Naive thymus-derived CD4-positive, alpha-beta T cell (primary cell): ENCODE measurements around the gene SLIT2. TPM values are rescaled to one million over a fixed set of nuclear protein-coding genes. Genes with fewer than 3 reads are reported as not detected.

Experiments
- ATAC-seq: fragments of 150-1000 bp; cut with Tn5 transposase; 2 replicates; pipeline ENCODE4 v1.10.0; 2021; ENCODE audit warnings: mild to moderate bottlenecking, moderate library complexity
- CTCF ChIA-PET: fragments of 350-600 bp; sonication (Branson Sonifier 250); formaldehyde crosslinking; loops from one replicate; lab custom pipeline; 2021; ENCODE audit warnings: antibody characterized with exemption; lab: Charles Lee
- POLR2A ChIA-PET: fragments of 350-600 bp; sonication (Branson Sonifier 250); formaldehyde crosslinking; loops from one replicate; lab custom pipeline; 2021; ENCODE audit warnings: antibody characterized with exemption, inconsistent platforms; lab: Charles Lee
- DNase-seq, 9 donors: peaks; one replicate each; pipeline versions ENCODE4 v3.0.0 to v3.0.0-alpha.2; 2020 to 2022; ENCODE audit warnings: mixed read lengths in 1 of 9
- H3K27ac ChIP-seq: one replicate; pipeline ENCODE4 v1.7.0; 2013; ENCODE audit warnings: mild to moderate bottlenecking, low read depth, low read length, moderate library complexity
- H3K27me3 ChIP-seq, 2 donors: one replicate each; pipeline ENCODE4 v1.7.0; 2013; ENCODE audit warnings: low read length in 2 of 2, mild to moderate bottlenecking in 2 of 2, moderate library complexity in 2 of 2; ENCODE audit not compliant: control insufficient read depth in 2 of 2, insufficient read depth in 2 of 2
- H3K36me3 ChIP-seq, 3 experiments: 1 replicate in 2 of 3; 2 replicates in 1 of 3; pipeline ENCODE4 v1.7.0; 2013; ENCODE audit warnings: low read length in 3 of 3, mild to moderate bottlenecking in 3 of 3, moderate library complexity in 1 of 3; ENCODE audit not compliant: insufficient read depth in 3 of 3, control insufficient read depth in 2 of 3
- H3K4me1 ChIP-seq, 2 donors: one replicate each; pipeline ENCODE4 v1.7.0; 2013; ENCODE audit warnings: low read length in 2 of 2, mild to moderate bottlenecking in 2 of 2, moderate library complexity in 1 of 2; ENCODE audit not compliant: control insufficient read depth in 2 of 2, insufficient read depth in 2 of 2
- H3K4me3 ChIP-seq: 2 replicates; pipeline ENCODE4 v1.7.0; 2013; ENCODE audit warnings: mild to moderate bottlenecking, low read length
- H3K9me3 ChIP-seq, 3 experiments: 1 replicate in 2 of 3; 2 replicates in 1 of 3; pipeline ENCODE4 v1.7.0; 2013; ENCODE audit warnings: low read length in 3 of 3; ENCODE audit not compliant: control insufficient read depth in 2 of 3
- H3K27ac Mint-ChIP-seq, 9 donors: one replicate each; pipeline ENCODE4 v1.8.0; 2020 to 2022; ENCODE audit warnings: mixed read lengths in 9 of 9, mild to moderate bottlenecking in 8 of 9, moderate library complexity in 5 of 9, inconsistent platforms in 2 of 9
- H3K27me3 Mint-ChIP-seq, 5 donors: one replicate each; pipeline ENCODE4 v1.8.0; 2021 to 2022; ENCODE audit warnings: mixed read lengths in 5 of 5, mild to moderate bottlenecking in 1 of 5
- H3K36me3 Mint-ChIP-seq, 5 donors: one replicate each; pipeline ENCODE4 v1.8.0; 2020 to 2022; ENCODE audit warnings: mixed read lengths in 5 of 5, mild to moderate bottlenecking in 3 of 5, inconsistent platforms in 1 of 5
- H3K4me1 Mint-ChIP-seq, 7 donors: one replicate each; pipeline ENCODE4 v1.8.0; 2020 to 2022; ENCODE audit warnings: mixed read lengths in 7 of 7, mild to moderate bottlenecking in 3 of 7, inconsistent platforms in 1 of 7
- H3K4me3 Mint-ChIP-seq, 10 donors: one replicate each; pipeline ENCODE4 v1.8.0; 2020 to 2022; ENCODE audit warnings: mild to moderate bottlenecking in 10 of 10, mixed read lengths in 10 of 10, moderate library complexity in 6 of 10, inconsistent platforms in 2 of 10
- H3K9me3 Mint-ChIP-seq, 11 donors: one replicate each; pipeline ENCODE4 v1.8.0; 2020 to 2022; ENCODE audit warnings: mixed read lengths in 11 of 11, mild to moderate bottlenecking in 4 of 11, inconsistent platforms in 1 of 11, moderate library complexity in 1 of 11
- intact Hi-C, 2 donors: fragments of 100-400 bp; cut with micrococcal nuclease; formaldehyde crosslinking; loops; one replicate each; pipeline ENCODE4 v1.15.1; 2023
- polyA plus RNA-seq, 2 donors: library from polyadenylated mRNA; unstranded; fragments of 300-500 nt; fragmentation: Illumina TruSeq; gene quantifications; one replicate each; pipeline ENCODE4 v1.2.3, GENCODE V29; 2021
- total RNA-seq, 6 experiments: library from RNA in 5 of 6; stranded (reverse) in 5 of 6; gene quantifications; 1 replicate in 5 of 6; 2 replicates in 1 of 6; pipeline ENCODE4 v1.2.3 and lab custom pipeline; 2021 to 2026

Gene SLIT2
- total and polyA plus RNA-seq, 7 experiments from 2014 or later, result not detected

DNA sequence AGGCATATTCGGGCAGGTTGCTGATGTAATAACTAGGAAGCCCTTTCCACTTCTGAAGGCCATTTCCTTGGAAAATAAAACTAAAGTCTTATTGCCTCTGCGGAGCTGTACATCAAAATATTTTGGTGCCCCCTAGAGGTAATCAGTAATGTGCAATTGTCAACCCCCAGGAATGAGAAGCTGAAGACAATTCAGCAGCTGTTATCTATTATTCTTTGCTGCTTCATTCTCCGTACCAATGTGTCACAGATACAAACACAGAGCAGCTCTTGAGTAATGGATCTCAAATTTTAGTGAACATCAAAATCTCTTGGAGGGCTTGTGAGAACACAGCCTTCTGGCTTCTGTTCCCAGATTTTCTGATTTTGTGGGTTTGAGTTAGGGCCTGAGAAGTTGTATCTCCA is 3.5 kb upstream of the SLIT2 start:
- POLR2A ChIA-PET, result no interaction called here
- DNase-seq (no peak), ATAC-seq (no peak)
- Histone ChIP-seq H3K27me3 (no peaks in the 10 kb centered on the region), H3K27ac (no peak overlapping the region), H3K4me1 (no peaks in the 10 kb centered on the region), H3K4me3 (no peak overlapping the region), H3K9me3 (no peaks in the 10 kb centered on the region), H3K36me3 (no peaks in the 10 kb centered on the region)
- intact Hi-C loops, result loop anchor here in 1 of 2 donors (10.0 kb wide), 1 partner anchor 1023 kb away; no protein-coding TSS in a partner anchor
- H3K9me3 Mint-ChIP-seq, result peaks cover 0 to 15% (median 3%) of the 10 kb centered on the region in 11 donors
- H3K36me3 Mint-ChIP-seq, result peaks cover 0 to 14% (median 0%) of the 10 kb centered on the region in 5 donors
- peaks cover 20 to 31% (median 28%) of the 10 kb centered on the region in 5 donors for H3K27me3 Mint-ChIP-seq
- CTCF ChIA-PET, result no interaction called here
- no peak overlapping the region for H3K27ac Mint-ChIP-seq
- H3K4me3 Mint-ChIP-seq, result no peak overlapping the region
- H3K4me1 Mint-ChIP-seq, result peaks cover 0 to 16% (median 13%) of the 10 kb centered on the region in 7 donors

- Mint-ChIP-seq H3K27ac (no peak overlapping the region), H3K36me3 (peaks cover 0 to 10% (median 0%) of the 10 kb centered on the region in 5 donors), H3K27me3 (peaks cover 31 to 39% (median 35%) of the 10 kb centered on the region in 5 donors), H3K4me1 (peaks cover 0 to 16% (median 14%) of the 10 kb centered on the region in 7 donors), H3K4me3 (no peak overlapping the region), H3K9me3 (peaks cover 0 to 10% (median 3%) of the 10 kb centered on the region in 11 donors)
- no peak for DNase-seq
- ChIA-PET CTCF (no interaction called here), POLR2A (no interaction called here)
- intact Hi-C loops, result loop anchor here in 1 of 2 donors (10.0 kb wide), 1 partner anchor 1025 kb away; no protein-coding TSS in a partner anchor
- H3K27ac ChIP-seq, result no peak overlapping the region
- H3K9me3 ChIP-seq, result no peaks in the 10 kb centered on the region
- no peaks in the 10 kb centered on the region for H3K36me3 ChIP-seq
- no peak overlapping the region for H3K4me3 ChIP-seq
- no peak for ATAC-seq
- peaks cover 0 to 3% of the 10 kb centered on the region in 2 donors for H3K27me3 ChIP-seq
- H3K4me1 ChIP-seq, result no peaks in the 10 kb centered on the region
These were observed 2.4 kb upstream of the SLIT2 start for GRCh38 chr4:20249333-20249732.

DNA sequence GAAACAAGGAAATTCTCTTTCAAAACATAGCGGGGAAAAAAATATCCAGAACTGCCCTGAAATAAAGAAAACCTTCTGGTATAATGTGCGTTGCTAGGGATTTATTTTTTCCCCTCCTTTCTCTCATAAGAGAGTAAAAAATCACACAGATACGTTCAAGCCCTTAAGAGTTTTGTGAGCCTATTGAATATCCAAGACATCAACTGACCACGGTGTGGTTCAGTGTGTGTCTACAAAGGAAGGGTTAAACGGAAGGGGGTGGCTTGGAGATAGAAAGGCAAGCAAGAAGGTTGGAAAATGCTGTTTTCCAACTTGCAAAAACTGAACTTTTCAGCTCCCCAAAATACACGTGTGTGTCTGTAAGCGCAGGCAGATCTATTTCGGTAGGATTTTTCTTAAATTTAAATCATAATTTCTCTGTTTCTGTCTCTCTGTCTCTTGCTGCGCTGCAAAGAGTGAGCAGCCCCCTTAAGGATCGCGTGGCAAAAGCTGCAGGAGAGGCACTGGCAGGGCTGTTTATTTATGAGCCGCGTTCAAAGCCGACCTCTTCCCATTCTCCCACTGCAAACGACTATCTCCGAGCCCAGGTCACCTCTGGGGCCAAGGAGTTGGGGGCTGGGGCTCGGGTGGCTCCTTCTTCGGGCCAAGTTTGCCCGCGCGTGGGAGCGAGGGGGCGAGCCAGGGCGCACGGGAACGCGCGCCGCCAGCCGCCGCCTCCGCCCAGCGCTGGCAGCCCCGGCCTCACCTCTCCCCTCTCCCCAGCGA is 492 bp upstream of the SLIT2 start:
- no peaks in the 10 kb centered on the region for H3K4me1 ChIP-seq
- DNase-seq (no peak), ATAC-seq (no peak)
- H3K36me3 Mint-ChIP-seq, result peaks cover 0 to 10% (median 3%) of the 10 kb centered on the region in 5 donors
- H3K4me1 Mint-ChIP-seq, result peaks cover 0 to 16% (median 14%) of the 10 kb centered on the region in 7 donors
- no peak overlapping the region for H3K4me3 ChIP-seq
- H3K27ac ChIP-seq, result no peak overlapping the region
- H3K9me3 Mint-ChIP-seq, result peaks cover 0 to 10% (median 2%) of the 10 kb centered on the region in 11 donors
- peaks cover 44 to 50% (median 48%) of the 10 kb centered on the region in 5 donors for H3K27me3 Mint-ChIP-seq
- no peaks in the 10 kb centered on the region for H3K9me3 ChIP-seq
- POLR2A ChIA-PET, result no interaction called here
- no peak overlapping the region for H3K27ac Mint-ChIP-seq
- H3K36me3 ChIP-seq, result no peaks in the 10 kb centered on the region
- CTCF ChIA-PET, result no interaction called here
- peak overlapping the region; percentile 9 to 65 (median 56) for H3K4me3 Mint-ChIP-seq
- intact Hi-C loops, result no loop called here
- H3K27me3 ChIP-seq, result peaks cover 0 to 3% of the 10 kb centered on the region in 2 donors

- intact Hi-C loops, result no loop called here
- no peaks in the 10 kb centered on the region for H3K36me3 ChIP-seq
- H3K9me3 ChIP-seq, result no peaks in the 10 kb centered on the region
- peak overlapping the region in 7 of 10 donors; percentile 38 to 64 (median 48) for H3K4me3 Mint-ChIP-seq
- H3K27me3 Mint-ChIP-seq, result peaks cover 43 to 54% (median 48%) of the 10 kb centered on the region in 5 donors
- ChIA-PET CTCF (no interaction called here), POLR2A (no interaction called here)
- peaks cover 0 to 3% of the 10 kb centered on the region in 2 donors for H3K27me3 ChIP-seq
- no peaks in the 10 kb centered on the region for H3K4me1 ChIP-seq
- no peak overlapping the region for H3K4me3 ChIP-seq
- DNase-seq (peak in 1 of 9 donors; percentile 20), ATAC-seq (no peak)
- peaks cover 0 to 16% (median 14%) of the 10 kb centered on the region in 7 donors for H3K4me1 Mint-ChIP-seq
- H3K36me3 Mint-ChIP-seq, result peaks cover 0 to 10% (median 3%) of the 10 kb centered on the region in 5 donors
- no peak overlapping the region for H3K27ac ChIP-seq
- H3K27ac Mint-ChIP-seq, result no peak overlapping the region
- H3K9me3 Mint-ChIP-seq, result peaks cover 0 to 10% (median 2%) of the 10 kb centered on the region in 11 donors
These were observed 1.1 kb downstream of the SLIT2 start for GRCh38 chr4:20252656-20253282.

- peaks cover 0 to 10% (median 2%) of the 10 kb centered on the region in 11 donors for H3K9me3 Mint-ChIP-seq
- no peaks in the 10 kb centered on the region for H3K36me3 ChIP-seq
- peaks cover 0 to 16% (median 14%) of the 10 kb centered on the region in 7 donors for H3K4me1 Mint-ChIP-seq
- peak overlapping the region in 5 of 10 donors; percentile 6 to 61 (median 12) for H3K4me3 Mint-ChIP-seq
- peaks cover 48 to 54% (median 49%) of the 10 kb centered on the region in 5 donors for H3K27me3 Mint-ChIP-seq
- H3K27ac Mint-ChIP-seq, result no peak overlapping the region
- H3K4me3 ChIP-seq, result no peak overlapping the region
- no peaks in the 10 kb centered on the region for H3K4me1 ChIP-seq
- ChIA-PET CTCF (no interaction called here), POLR2A (no interaction called here)
- intact Hi-C loops, result no loop called here
- H3K27me3 ChIP-seq, result peaks cover 0 to 3% of the 10 kb centered on the region in 2 donors
- H3K9me3 ChIP-seq, result no peaks in the 10 kb centered on the region
- H3K27ac ChIP-seq, result no peak overlapping the region
- peaks cover 0 to 10% (median 3%) of the 10 kb centered on the region in 5 donors for H3K36me3 Mint-ChIP-seq
- DNase-seq (no peak), ATAC-seq (no peak)
These were observed 1.6 kb downstream of the SLIT2 start for GRCh38 chr4:20253283-20253734.

GRCh38 chr4:20253735-20254409 is 2.2 kb downstream of the SLIT2 start:
- POLR2A ChIA-PET, result no interaction called here
- Histone ChIP-seq H3K4me1 (no peaks in the 10 kb centered on the region), H3K27me3 (peaks cover 0 to 3% of the 10 kb centered on the region in 2 donors), H3K4me3 (no peak overlapping the region), H3K9me3 (no peaks in the 10 kb centered on the region), H3K36me3 (no peaks in the 10 kb centered on the region), H3K27ac (no peak overlapping the region)
- CTCF ChIA-PET, result no interaction called here
- no peak overlapping the region for H3K27ac Mint-ChIP-seq
- H3K36me3 Mint-ChIP-seq, result peaks cover 0 to 10% (median 3%) of the 10 kb centered on the region in 5 donors
- intact Hi-C loops, result no loop called here
- peak overlapping the region in 1 of 10 donors; percentile 61 for H3K4me3 Mint-ChIP-seq
- H3K27me3 Mint-ChIP-seq, result peaks cover 44 to 54% (median 49%) of the 10 kb centered on the region in 5 donors
- H3K9me3 Mint-ChIP-seq, result peaks cover 0 to 10% (median 2%) of the 10 kb centered on the region in 11 donors
- peaks cover 0 to 16% (median 14%) of the 10 kb centered on the region in 7 donors for H3K4me1 Mint-ChIP-seq
- DNase-seq, result no peak
- no peak for ATAC-seq
